ENCODE measurements around the gene TREM2.
"Not testable (repeated sequence)": the region's sequence is repeated elsewhere in the genome, so short reads cannot be mapped to it uniquely, and the experiment has no call there.

TREM2 gene

DNA sequence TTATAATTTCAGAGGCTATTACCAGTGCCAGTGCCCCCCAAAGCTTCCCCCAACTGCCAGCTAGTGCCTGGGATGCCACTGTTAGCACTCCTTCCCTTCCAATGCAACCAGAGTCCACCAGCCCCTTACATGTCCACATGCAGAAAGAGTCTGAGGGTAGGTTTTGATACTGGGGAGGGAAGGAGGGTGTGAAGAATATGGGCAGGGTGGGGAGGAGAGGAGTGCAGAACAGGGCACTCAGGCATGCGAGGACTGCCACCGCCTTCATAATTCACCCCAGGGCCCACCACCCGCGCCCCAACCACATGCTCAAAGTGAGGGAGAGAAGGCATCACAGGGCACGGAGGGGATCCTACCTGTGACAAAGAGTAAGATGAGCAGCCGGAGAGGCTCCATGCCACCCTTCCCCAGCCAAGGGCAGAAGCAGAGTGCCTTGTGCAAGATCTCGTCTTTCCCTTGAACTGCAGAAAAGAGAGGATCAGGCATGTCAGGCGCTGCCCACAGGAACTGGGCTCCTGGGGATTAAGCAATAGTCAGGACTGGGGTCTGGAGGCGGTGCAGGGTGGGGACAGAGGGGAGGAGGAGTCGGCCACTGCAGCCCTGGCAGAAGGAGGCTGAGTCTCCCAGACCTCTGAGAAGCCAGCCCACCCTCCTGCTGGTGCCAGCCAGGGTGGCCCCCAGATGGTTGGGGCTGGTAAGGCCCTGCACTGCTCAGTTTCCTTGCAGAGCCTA is at the start of gene TREM2:
TREM2 (minus strand) TSS at position 430 of the 732 bp plus-strand sequence; CDS start at position 396, 34 bp downstream.
- no peak for FAIRE-seq

DNA sequence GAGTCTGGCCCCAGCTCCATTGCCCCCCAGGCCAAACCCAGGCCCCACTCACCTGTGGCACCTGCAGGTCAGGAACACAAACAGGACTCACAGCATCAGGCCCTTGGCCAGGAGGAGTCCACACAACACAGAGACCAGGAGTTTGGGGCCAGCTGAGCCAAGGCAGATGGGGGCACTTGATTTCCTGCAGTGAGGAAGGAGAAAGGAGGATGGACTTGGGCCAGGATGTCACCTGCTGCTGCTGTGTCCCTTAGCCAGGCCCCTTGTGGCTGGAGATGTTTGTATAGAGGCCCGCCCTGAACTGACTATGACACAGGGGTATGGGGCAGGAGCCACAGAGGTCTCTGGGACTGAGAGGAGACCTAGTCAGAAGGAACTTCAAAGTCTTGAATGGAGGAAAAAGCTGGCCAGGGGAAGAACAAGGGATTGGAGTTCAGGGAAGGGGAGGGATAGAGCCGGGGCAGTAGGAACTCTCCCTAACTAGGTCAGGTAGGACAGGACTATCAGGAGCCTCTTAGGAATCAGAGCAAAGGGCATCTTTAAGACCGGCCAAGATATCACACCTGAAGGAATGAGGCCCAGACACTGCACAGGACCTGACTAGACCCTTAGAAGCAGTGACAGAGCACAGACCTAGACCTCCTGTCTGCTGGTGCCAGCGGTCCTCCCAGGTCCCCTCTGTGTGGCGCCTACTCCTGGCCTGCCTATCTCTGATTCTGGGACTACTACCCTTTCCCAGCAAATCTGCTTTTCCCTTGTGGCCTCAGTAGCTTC is 46.8 kb upstream of the TREM2 start:
- FAIRE-seq: no peak

DNA sequence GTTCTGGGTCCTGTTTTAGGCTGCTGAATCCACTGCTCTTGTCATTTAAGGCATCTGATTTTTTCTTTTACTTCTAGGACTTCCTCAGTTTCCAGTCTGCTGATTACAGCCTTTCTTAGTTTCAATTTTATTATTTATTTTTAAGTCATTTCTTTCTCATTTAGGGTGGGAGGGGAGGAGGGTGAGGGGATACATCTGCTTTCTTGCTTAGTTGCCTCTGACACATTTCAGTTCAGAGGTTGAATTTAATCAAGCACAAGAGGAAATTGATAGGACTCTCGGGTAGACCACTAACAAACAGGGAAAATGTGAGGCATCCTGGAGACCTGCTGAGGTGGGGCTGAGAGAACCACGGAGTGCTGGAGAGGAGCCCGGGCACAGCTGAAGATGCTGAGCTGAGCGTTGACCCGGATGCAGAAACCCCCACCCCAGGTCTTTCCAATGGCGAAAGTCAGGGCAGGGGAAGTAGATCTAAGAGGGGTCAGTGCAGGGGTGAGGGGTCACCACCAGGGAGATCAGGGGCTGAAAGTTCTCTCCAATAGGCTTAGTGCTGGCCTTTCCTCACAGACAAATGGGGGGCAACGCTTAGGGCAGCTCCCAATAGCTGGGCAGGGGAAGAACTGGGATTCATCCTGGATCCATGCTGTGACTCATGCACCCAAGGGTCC is 45.7 kb upstream of the TREM2 start:
- FAIRE-seq: no peak

DNA sequence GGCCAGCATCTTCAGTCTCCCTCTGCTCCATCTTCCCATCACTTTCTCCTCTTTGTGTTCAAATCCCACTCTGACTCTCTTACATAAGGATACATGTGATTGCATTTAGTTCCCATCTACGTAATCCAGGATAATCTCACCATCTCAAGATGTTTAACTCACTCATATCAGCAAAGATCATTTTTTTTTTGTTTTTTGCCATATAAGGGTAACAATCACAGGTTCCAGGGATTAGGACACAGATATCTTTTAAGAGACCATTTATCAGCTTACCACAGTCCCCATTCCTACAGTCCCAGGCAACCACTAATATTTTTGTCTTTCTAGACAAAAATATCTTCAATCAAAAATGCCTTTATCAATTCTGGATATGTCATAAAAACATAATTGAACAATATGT is 41.2 kb upstream of the TREM2 start:
- no peak for FAIRE-seq

DNA sequence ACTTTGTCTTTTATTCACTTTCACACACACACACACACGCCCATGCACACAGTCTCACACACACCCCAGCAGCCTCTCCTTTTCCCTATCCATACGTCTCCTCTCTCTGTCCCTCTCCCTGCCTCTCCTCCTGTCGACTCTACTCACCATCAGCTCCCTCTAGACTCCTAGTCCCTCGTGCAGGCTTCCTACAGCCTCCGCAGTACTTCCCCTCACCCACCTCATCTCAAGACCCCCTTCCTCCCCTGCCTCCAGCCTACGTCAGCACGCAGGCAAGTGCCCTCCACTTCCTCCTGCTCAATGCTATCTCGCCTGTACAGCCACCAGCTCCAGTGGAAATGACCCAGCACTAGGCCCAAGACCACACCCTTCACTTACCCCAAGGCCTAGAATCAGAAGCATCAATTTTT is 38.9 kb upstream of the TREM2 start:
- no peak for FAIRE-seq

DNA sequence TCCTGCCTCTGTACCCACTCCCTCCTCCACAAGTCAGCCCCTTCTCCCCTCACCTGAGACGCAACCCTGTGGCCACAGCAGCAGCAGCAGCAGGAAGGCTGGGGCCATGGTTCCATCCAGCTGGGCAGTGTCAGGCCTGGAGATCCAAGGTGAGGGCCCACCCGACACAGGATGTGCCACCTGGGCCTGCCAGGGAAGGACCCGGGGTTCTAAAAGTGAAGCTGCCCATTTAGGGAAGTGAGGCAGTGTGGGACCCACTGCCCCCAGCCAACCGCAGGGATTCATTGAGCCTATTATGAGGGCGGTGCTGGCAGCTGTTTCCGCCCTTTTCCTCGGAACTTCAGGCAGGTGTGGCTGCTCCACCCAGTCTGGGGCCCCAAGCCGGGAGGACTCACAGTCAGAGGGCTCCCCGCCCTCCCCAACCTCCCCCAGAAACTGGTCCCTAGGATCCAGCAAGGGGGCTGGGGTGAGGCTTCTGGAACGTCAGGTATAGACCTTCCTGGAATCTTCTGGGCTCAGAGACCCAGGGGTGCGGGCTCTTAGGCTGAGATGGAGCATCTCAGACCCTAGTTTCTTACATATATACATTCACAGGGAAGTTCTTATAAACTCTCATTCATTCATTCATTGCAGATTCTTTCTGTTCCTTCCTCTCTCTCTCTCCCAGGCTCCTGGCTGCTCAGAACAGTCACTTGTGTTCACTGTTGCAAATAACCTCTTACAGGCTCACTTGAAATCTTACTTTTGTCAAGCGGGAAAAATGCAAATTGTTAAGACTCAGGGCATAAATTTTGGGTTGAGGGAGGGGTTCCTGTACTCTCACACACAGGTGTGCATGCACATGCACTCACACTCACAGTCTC is 38.2 kb upstream of the TREM2 start, which contains the start of gene TREML2:
TREML2 (minus strand) TSS at position 249 of the 863 bp plus-strand sequence; CDS start at position 108, 141 bp downstream.
- no peak for FAIRE-seq

DNA sequence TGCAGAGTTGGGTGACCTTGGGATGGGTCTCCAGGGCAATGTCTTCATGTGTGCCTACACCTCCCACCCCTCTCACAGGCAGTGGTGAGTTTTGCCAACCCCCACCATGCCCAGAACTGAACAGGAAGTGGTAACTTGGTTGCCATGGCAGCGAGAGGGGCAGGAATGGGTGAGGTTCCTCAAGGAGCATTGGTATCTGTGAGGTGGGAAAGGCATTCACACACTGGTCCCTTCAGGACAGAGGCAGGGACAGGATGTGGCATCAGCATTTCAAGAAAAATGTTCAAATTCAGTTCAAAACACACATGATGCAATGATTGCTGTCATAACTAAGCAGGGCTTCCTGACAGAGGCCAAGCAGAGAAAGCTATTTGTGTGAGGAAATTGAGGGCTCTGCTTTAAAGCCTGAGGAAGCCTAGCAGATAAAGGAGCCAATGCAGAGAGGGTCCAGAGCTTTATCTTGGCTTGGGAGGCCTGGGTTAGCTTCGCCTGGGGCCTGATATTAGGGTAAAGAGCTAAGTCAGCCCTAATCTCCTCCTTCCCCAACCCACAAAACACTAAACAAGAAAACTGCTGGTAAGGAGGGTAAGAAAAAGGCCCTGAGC is 37.5 kb upstream of the TREM2 start:
- FAIRE-seq: no peak

DNA sequence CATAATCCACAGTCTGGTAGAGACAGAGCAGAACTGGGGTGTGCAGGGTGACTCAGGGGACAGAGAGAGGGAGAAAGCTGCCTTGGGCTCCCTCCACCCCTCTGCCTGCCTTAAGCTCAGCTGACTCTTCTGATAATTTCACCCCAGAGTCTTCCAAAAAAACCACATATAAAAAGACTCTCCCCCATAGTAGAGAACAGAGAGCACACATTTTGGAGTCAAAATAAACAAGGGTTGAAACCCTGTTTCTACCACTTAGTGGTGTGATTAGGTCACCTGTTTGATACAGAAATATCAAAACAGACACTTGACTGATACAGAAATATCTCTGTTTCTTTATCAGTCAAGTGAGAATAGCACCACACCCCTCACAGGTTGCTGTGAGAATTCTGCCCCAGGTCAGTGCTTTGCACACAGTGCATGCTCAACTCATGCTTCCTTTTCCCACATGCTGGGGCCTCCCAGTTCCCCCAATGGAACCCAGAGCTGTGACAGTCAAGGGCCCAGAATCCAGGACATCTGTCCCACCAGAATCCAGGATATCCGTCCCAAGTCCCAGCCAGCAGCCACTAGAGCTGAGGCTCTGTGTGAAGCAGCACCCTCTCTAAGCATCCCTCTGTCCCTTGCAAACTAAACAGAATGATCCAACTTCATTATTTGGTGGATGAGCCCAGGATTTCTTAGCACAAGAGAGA is 36.8 kb upstream of the TREM2 start:
- no peak for FAIRE-seq

DNA sequence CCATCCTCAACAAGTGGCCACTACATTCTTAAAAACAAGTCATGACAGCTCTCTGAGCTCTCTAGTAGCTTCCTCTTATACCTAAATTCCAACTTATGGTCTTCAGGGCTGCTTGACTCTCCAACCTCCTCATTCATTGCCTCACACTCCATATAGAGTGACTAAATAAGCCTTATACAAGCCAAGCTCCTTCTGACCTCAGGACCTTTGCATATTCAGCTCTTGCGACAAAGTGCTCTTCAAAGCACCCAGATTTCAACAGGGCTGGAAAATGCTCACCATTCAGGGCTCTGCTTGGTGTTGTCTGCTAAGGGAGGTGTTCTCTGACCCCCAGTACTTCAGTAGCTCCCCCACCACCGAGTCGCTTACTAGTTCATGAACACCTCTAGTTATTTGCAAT is 34.3 kb upstream of the TREM2 start:
- no peak for FAIRE-seq

DNA sequence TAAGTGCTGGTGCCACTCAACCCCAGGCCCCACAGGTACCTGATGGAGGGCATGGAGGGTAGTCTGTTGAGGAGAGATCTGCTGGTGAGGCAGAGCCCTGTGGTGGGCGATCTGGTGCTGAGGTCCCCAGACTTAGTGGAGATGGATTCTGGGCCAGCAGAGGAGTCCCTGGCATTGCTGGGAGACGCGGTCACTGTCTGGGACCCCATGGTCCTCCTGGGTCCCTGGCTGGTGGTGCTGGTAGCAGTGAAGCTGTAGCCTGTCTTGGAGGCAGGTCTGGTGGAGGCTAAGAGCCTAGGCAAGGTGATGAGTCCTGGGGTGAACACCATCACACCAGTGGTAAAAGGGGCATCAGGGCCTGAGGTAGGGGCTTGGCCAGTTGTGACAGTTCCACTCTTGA is 31.5 kb upstream of the TREM2 start:
- FAIRE-seq: no peak

DNA sequence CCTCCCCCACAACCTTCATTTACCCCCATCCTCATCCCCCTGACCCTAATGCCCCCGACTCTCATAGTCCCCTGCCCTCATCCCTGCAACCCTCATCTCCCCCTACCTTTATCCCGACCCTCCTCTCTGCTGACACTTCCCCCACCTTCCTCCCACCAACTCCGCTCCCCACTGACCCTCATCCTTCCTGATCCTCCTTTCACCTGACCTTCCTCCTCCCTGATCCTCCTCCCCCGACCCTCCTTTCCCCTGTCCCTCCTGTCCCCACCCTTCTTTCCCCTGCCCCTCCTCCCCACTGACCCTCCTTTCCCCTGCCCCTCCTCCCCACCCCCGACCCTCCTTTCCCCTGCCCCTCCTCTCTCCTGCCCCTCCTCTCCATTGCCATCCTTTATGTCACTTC is 31.0 kb upstream of the TREM2 start:
- FAIRE-seq: no peak

DNA sequence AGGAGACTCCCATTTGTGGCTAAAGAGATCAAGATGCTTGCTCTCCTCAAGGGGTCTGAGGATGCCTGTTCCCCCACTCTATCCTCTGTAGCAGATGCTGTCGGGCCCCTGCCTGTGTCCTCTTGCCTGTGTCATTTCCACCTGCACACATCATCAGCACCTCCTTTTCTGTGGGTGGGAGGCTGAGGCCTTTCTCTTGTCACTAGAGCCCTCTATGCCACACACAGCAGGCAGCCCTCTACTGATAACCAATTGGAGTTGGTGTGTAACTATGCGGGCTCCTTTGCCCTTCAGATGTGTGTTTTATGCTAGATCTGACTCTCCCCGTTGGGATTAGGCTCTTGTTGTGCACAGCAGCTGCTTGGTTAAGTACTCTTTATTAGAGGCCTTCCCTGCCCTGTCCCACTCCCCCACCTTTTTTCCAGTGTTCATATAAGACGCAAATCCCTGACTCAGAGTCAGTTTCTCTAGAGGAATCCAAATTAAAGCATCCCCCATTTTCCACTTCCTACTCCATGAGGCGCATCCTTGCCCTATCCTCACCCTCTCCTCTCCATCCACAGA is 30.3 kb upstream of the TREM2 start:
- no peak for FAIRE-seq

DNA sequence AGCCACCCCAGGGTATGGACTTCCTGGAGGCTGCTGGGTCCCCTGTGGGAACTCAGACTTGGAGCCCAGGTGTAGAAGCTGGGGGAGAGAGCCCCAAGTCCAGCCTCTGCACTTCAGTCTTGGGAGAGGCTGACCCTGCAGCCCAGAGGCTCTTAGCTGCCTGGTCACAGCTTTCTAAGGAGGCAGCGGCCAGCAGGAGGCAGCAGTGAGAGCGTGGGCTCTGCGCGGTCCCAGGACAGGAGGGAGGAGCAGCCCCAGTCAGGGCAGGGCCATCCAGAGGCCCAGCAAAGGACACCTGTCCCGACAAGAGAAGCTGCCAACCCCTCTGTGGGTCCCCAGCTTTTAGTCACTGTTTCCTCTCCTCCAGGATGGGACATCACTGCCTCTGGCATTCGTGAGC is 28.7 kb upstream of the TREM2 start:
- no peak for FAIRE-seq

DNA sequence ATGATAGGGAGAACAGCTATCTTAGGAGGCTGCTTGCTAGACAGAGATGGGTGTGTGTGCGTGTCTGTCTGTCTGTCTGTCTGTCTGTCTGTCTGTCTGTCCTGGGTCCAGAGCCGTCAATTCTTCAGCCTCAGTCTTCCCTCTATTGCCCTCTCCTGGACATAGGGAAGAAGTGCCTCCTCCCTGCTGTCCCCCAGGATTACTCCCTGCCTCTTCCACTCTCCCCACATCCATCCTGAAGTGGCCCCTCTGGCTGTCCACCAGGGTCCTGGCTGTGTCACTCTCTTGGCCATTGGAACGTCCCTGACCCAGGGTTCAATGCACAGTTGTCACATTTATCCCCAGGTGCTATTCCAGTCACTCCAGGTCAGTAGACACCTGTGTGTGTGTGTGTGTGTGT is 27.9 kb upstream of the TREM2 start:
- FAIRE-seq: no peak

DNA sequence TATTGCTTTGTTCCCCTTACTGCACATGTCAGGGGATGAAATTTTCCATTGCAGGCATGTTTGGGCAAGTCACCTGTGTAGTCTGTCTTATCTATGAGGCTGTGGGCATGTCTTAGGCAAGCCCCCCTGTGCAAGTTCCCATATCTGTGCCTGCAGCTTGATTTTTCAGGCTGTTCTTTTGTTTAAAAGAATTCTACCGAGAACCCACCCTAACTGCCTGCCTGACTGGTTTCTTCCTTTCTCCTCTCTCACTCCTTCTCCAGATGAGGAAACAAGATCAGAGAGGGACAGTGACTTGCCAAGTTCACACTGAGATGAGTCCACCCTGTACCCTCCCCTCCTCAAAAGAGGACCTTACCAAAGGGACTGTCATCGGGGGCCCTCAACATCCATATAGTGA is 27.1 kb upstream of the TREM2 start:
- no peak for FAIRE-seq

DNA sequence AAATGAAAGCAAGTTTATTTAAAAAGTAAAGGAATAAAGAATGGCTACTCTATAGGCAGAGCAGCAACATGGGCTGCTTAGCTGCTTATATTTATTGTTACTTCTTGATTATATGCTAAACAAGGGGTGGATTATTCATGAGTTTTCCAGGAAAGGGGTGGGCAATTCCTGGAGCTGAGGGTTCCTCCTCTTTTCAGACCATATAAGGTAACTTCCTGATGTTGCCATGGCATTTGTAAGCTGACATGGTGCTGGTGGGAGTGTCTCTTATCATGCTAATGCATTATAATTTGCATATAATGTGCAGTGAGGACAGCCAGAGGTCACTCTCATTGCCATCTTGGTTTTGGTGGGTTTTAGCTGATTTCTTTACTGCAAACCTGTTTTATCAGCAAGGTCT is 26.1 kb upstream of the TREM2 start:
- FAIRE-seq: not testable (repeated sequence)

DNA sequence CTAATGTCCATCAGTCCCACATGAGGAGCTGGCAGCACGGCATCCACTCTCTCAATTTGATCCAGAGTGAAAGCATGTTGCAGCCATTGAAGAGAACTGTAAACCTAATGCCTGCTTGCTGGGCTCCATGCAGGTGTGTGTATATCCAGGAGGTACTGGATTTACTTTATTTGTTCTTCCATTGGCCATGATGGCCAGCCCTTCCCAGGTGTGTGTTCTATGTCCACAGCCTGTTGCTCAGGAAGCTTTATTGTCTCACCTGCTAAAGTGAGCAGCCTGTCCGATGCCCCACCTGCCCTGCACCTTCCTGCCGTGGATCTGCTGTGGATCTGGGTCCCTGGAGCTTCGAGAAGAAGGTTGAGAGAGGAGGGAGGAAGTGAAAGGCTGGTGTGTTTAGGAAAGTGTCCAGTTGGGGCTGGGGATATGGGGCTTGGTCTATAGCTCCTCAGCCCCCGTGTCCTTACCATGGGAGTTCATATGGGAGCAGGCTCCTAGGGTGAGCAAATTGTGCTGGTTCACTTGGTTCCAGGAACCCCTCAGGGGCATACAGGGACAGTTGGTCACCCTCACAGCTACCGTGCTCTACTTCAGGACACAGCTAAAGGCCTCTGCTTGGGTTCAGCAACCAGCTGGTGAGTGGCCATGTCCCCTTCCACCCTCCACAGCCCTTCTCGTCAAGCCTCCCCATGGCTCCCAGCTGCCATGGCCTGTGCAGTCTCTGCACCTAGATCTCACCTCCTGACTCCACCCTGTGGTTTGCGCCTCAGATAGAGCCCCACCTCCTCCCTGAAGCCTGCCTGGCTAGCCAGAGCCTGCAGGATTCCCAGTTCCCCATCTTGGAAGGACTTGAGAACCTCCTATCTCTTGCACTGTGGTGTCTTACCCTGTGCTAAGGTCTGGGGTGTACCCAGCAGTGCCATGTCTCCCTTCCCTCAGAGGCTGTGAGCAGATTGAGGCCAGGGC is 25.3 kb upstream of the TREM2 start:
- FAIRE-seq: no peak

DNA sequence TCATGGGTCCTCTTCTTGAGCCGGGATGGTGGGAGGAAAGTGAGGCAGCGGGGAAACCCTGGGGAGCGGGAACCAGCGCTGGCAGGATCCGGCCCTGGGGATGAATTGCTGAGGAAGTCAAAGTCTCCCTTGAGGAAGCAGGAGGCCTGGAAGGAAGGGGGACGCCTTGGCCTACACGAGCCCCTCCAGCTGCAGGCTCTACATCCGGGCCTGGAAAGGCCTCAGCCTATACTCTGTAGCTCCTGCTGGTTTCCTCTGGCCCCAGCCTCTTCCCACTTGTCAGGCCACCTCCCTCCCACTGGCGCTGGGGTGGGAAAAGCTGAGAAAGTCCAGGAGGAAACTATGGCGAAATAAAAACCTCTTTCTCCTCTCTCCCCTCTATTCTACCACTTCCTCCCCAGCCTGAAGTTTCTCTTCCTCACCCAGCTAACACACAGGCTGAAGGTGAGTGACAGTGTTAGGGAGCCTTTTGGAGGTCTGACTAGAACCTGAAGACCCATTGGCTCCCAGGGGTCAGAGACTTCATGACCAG is 23.2 kb upstream of the TREM2 start:
- FAIRE-seq: no peak

DNA sequence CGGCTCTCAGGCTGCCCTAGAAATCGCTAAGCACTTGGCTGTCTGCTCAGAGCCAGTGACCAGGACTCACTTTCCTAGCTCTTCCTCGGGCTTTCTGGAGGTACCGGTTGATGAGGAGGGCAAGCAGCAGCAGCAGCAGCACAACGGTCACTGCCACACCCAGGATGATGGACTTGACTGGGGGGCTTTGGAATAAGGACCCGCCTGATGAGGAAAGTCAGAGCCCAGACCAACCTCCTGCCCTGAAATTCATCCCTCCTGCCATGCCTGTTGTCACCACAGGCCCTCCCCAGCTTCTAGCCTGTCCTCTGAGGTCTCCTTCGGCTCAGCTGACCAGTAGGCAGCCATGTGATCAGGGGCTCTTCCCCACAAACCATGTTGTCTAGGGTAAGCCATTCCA is 21.8 kb upstream of the TREM2 start:
- FAIRE-seq: no peak

Data from G401.6 (cell line).